Measurements from ENCODE around the gene ANKRD13D.

GRCh38 chr11:67308031-67308866 is 19.1 kb downstream of the ANKRD13D start:
- no peak for TF ChIP-seq POLR2A (IDR thresholded peaks at IDR 0.05)
- TF ChIP-seq CTCF (IDR thresholded peaks at IDR 0.05 in 4 of 5, conservative IDR thresholded peaks at IDR 0.05 in 1 of 5): no peak

Measured in gastrocnemius medialis (tissue), 4 donors.